Endothelial cell (in vitro differentiated cells): Measurements from ENCODE around the gene BMPER. TPM values are rescaled to one million over a fixed set of nuclear protein-coding genes. Genes with fewer than 3 reads are reported as not detected.

Source experiments
- DNase-seq: peaks from one replicate; pipeline ENCODE4 v3.0.0; 2021; ENCODE audit warnings: low spot score
- H3K27ac Mint-ChIP-seq: one replicate; pipeline ENCODE4 v1.8.0; 2021; ENCODE audit warnings: mixed read lengths, inconsistent platforms; ENCODE audit not compliant: unreplicated experiment
- H3K27me3 Mint-ChIP-seq: one replicate; pipeline ENCODE4 v1.8.0; 2021; ENCODE audit warnings: mild to moderate bottlenecking, moderate library complexity, mixed read lengths, inconsistent platforms; ENCODE audit not compliant: unreplicated experiment
- H3K36me3 Mint-ChIP-seq: one replicate; pipeline ENCODE4 v1.8.0; 2021; ENCODE audit warnings: mild to moderate bottlenecking, low read depth, mixed read lengths, inconsistent platforms; ENCODE audit not compliant: unreplicated experiment
- H3K4me1 Mint-ChIP-seq: one replicate; pipeline ENCODE4 v1.8.0; 2021; ENCODE audit warnings: mild to moderate bottlenecking, mixed read lengths, inconsistent platforms; ENCODE audit not compliant: unreplicated experiment
- H3K4me3 Mint-ChIP-seq: one replicate; pipeline ENCODE4 v1.8.0; 2021; ENCODE audit warnings: mild to moderate bottlenecking, mixed read lengths, inconsistent platforms; ENCODE audit not compliant: unreplicated experiment
- H3K9me3 Mint-ChIP-seq: one replicate; pipeline ENCODE4 v1.8.0; 2021; ENCODE audit warnings: mixed read lengths, inconsistent platforms; ENCODE audit not compliant: unreplicated experiment
- CTCF ChIP-seq: fragments of 200-600 bp; sonication (generic); IDR thresholded peaks from one replicate; pipeline ENCODE4 v1.5.0; 2021; ENCODE audit warnings: antibody characterized with exemption; ENCODE audit not compliant: unreplicated experiment
- total RNA-seq: library from RNA; stranded (reverse); fragmentation: NEBNext Ultra II Directional; extraction: Animal tissue kit (Norgen Biotek cat#: 25700); gene quantifications from one replicate; pipeline ENCODE4 v1.2.1, GENCODE V29; 2021; ENCODE audit not compliant: unreplicated experiment

Gene BMPER
- total RNA-seq, 1 donor from 2014 or later, result 2.5 TPM

- Mint-ChIP-seq H3K4me3 (no peak overlapping the region), H3K27me3 (no peaks in the 10 kb centered on the region), H3K36me3 (no peaks in the 10 kb centered on the region), H3K4me1 (peaks cover 22% of the 10 kb centered on the region), H3K9me3 (no peaks in the 10 kb centered on the region), H3K27ac (no peak overlapping the region)
- no peak for TF ChIP-seq CTCF
- no peak for DNase-seq
Measured at GRCh38 chr7:33973231-33974015, 68.1 kb downstream of the BMPER start.

- no peaks in the 10 kb centered on the region for H3K27me3 Mint-ChIP-seq
- H3K27ac Mint-ChIP-seq, result no peak overlapping the region
- peaks cover 6% of the 10 kb centered on the region for H3K4me1 Mint-ChIP-seq
- TF ChIP-seq CTCF, result no peak
- H3K9me3 Mint-ChIP-seq, result no peaks in the 10 kb centered on the region
- no peak overlapping the region for H3K4me3 Mint-ChIP-seq
- H3K36me3 Mint-ChIP-seq, result no peaks in the 10 kb centered on the region
- no peak for DNase-seq
Measured at GRCh38 chr7:33979300-33979806, 74.0 kb downstream of the BMPER start.

- Mint-ChIP-seq H3K36me3 (no peaks in the 10 kb centered on the region), H3K9me3 (no peaks in the 10 kb centered on the region), H3K27ac (no peak overlapping the region), H3K4me3 (no peak overlapping the region), H3K4me1 (peaks cover 6% of the 10 kb centered on the region), H3K27me3 (no peaks in the 10 kb centered on the region)
- no peak for TF ChIP-seq CTCF
- no peak for DNase-seq
Measured at GRCh38 chr7:33979807-33980355, 74.5 kb downstream of the BMPER start.

- peaks cover 6% of the 10 kb centered on the region for H3K4me1 Mint-ChIP-seq
Measured at GRCh38 chr7:33981226-33981625, 75.9 kb downstream of the BMPER start.

More at GRCh38 chr7:33981226-33981625, 75.9 kb downstream of the BMPER start:
- TF ChIP-seq CTCF, result no peak
- H3K4me3 Mint-ChIP-seq, result no peak overlapping the region
- no peaks in the 10 kb centered on the region for H3K36me3 Mint-ChIP-seq
- no peak overlapping the region for H3K27ac Mint-ChIP-seq
- H3K27me3 Mint-ChIP-seq, result no peaks in the 10 kb centered on the region
- no peaks in the 10 kb centered on the region for H3K9me3 Mint-ChIP-seq
- no peak for DNase-seq
